ENCODE results near the gene FGR.
A peak's percentile ranks its signal among the peaks of the same experiment; 100 is the strongest.
"Not testable (repeated sequence)": the region's sequence is repeated elsewhere in the genome, so short reads cannot be mapped to it uniquely, and the experiment has no call there.

The FGR gene

GRCh38 chr1:27627061-27627460 is 7.9 kb downstream of the FGR start:
- DNase-seq (ENCODE audit: low read depth) = no peak
- no peak for TF ChIP-seq CTCF (IDR thresholded peaks at IDR 0.05; ENCODE audit: insufficient read depth, low read depth, low read length, missing control alignments)
- H3K4me3 ChIP-seq (ENCODE audit: low read depth, low read length) = peak overlapping the region; percentile 57

- H3K4me3 ChIP-seq (ENCODE audit: low read depth, low read length) = peak overlapping the region; percentile 57
- no peak for TF ChIP-seq CTCF (IDR thresholded peaks at IDR 0.05; ENCODE audit: insufficient read depth, low read depth, low read length, missing control alignments)
- DNase-seq (ENCODE audit: low read depth) = peak; percentile 83
Measured at GRCh38 chr1:27626031-27626935, 8.7 kb downstream of the FGR start.

- no peak for TF ChIP-seq CTCF (IDR thresholded peaks at IDR 0.05; ENCODE audit: insufficient read depth, low read depth, low read length, missing control alignments)
- DNase-seq (ENCODE audit: low read depth) = peak; percentile 85
- peak overlapping the region; percentile 57 for H3K4me3 ChIP-seq (ENCODE audit: low read depth, low read length)
Measured at GRCh38 chr1:27624467-27625178, 10.4 kb downstream of the FGR start.

GRCh38 chr1:27623327-27624212 is 11.4 kb downstream of the FGR start:
- H3K4me3 ChIP-seq (ENCODE audit: low read depth, low read length) = peak overlapping the region; percentile 57
- DNase-seq (ENCODE audit: low read depth) = no peak
- TF ChIP-seq CTCF (IDR thresholded peaks at IDR 0.05; ENCODE audit: insufficient read depth, low read depth, low read length, missing control alignments) = no peak

- TF ChIP-seq CTCF (IDR thresholded peaks at IDR 0.05; ENCODE audit: insufficient read depth, low read depth, low read length, missing control alignments) = no peak
- DNase-seq (ENCODE audit: low read depth) = no peak
- H3K4me3 ChIP-seq (ENCODE audit: low read depth, low read length) = no peak overlapping the region; the same call in 1 of the 2 replicates
Measured at GRCh38 chr1:27622828-27623227, 12.2 kb downstream of the FGR start.

- no peak for TF ChIP-seq CTCF (IDR thresholded peaks at IDR 0.05; ENCODE audit: insufficient read depth, low read depth, low read length, missing control alignments)
- no peak for DNase-seq (ENCODE audit: low read depth)
- H3K4me3 ChIP-seq (ENCODE audit: low read depth, low read length) = no peak overlapping the region
Measured at GRCh38 chr1:27621051-27621920, 13.7 kb downstream of the FGR start.

GRCh38 chr1:27619782-27620438 is 15.1 kb downstream of the FGR start:
- DNase-seq (ENCODE audit: low read depth); H3K4me3 ChIP-seq (ENCODE audit: low read depth, low read length): not testable (repeated sequence)
